ENCODE results near the gene UST. TPM values are rescaled to one million over a fixed set of nuclear protein-coding genes. Genes with fewer than 3 reads are reported as not detected.
A peak's percentile ranks its signal among the peaks of the same experiment; 100 is the strongest.

The UST gene
- total RNA-seq, 1 donor = 13.0 TPM

- TF ChIP-seq CTCF (IDR thresholded peaks at IDR 0.05; ENCODE audit: insufficient read depth, low read depth, low read length) = no peak
Observed at GRCh38 chr6:148967541-148967956, 220.7 kb downstream of the UST start.

GRCh38 chr6:148968771-148969602 lies 222.2 kb downstream of the UST start:
- H3K4me3 ChIP-seq (ENCODE audit: low read depth, low read length) = no peak overlapping the region
- no peak for TF ChIP-seq CTCF (IDR thresholded peaks at IDR 0.05; ENCODE audit: insufficient read depth, low read depth, low read length)
- peak; percentile 61 for DNase-seq (ENCODE audit: low read depth)

More at GRCh38 chr6:148967541-148967956, 220.7 kb downstream of the UST start:
- DNase-seq (ENCODE audit: low read depth) = no peak
- no peak overlapping the region for H3K4me3 ChIP-seq (ENCODE audit: low read depth, low read length)

GRCh38 chr6:148969603-148970061 lies 222.8 kb downstream of the UST start:
- no peak overlapping the region for H3K4me3 ChIP-seq (ENCODE audit: low read depth, low read length)
- peak; percentile 86 for DNase-seq (ENCODE audit: low read depth)
- no peak for TF ChIP-seq CTCF (IDR thresholded peaks at IDR 0.05; ENCODE audit: insufficient read depth, low read depth, low read length)

GRCh38 chr6:148971031-148971927 lies 224.4 kb downstream of the UST start:
- DNase-seq (ENCODE audit: low read depth) = no peak
- H3K4me3 ChIP-seq (ENCODE audit: low read depth, low read length) = no peak overlapping the region
- no peak for TF ChIP-seq CTCF (IDR thresholded peaks at IDR 0.05; ENCODE audit: insufficient read depth, low read depth, low read length)

- H3K4me3 ChIP-seq (ENCODE audit: low read depth, low read length) = no peak overlapping the region
- no peak for TF ChIP-seq CTCF (IDR thresholded peaks at IDR 0.05; ENCODE audit: insufficient read depth, low read depth, low read length)
- DNase-seq (ENCODE audit: low read depth) = no peak
Observed at GRCh38 chr6:148972481-148972880, 225.7 kb downstream of the UST start.

GRCh38 chr6:148973538-148974208 lies 226.8 kb downstream of the UST start:
- TF ChIP-seq CTCF (IDR thresholded peaks at IDR 0.05; ENCODE audit: insufficient read depth, low read depth, low read length) = peak; percentile 67
- H3K4me3 ChIP-seq (ENCODE audit: low read depth, low read length) = no peak overlapping the region
- DNase-seq (ENCODE audit: low read depth) = peak; percentile 68
